Kidney epithelial cell (primary cell): ENCODE measurements around the gene NCKAP5. TPM values are rescaled to one million over a fixed set of nuclear protein-coding genes. Genes with fewer than 3 reads are reported as not detected.
"Not testable (repeated sequence)": the region's sequence is repeated elsewhere in the genome, so short reads cannot be mapped to it uniquely, and the experiment has no call there.

Source experiments
- DNase-seq: peaks from one replicate; pipeline ENCODE4 v3.0.0-alpha.2; 2010; ENCODE audit warnings: low read depth
- H3K27me3 ChIP-seq: 2 replicates; pipeline ENCODE4 v1.6.0; 2011; ENCODE audit warnings: low read length; ENCODE audit not compliant: control insufficient read depth, insufficient read depth
- H3K36me3 ChIP-seq: 2 replicates; pipeline ENCODE4 v1.5.1; 2011; ENCODE audit warnings: low read length; ENCODE audit not compliant: control insufficient read depth, insufficient read depth
- H3K4me3 ChIP-seq: 2 replicates; pipeline ENCODE4 v1.5.1; 2011; ENCODE audit warnings: low read depth, mild to moderate bottlenecking, control low read depth, low read length
- total RNA-seq: library from RNA; depleted of rRNA; stranded (reverse); fragments of >200 nt; gene quantifications from 2 replicates; pipeline ENCODE4 v1.2.3, GENCODE V29; 2015
- TF ChIP-seq, protein P1 (sequence below): IDR thresholded peaks from 2 replicates; pipeline ENCODE4 v1.5.1; 2011; ENCODE audit warnings: mild to moderate bottlenecking, moderate library complexity, low read length, control low read depth, inconsistent platforms; ENCODE audit not compliant: insufficient read depth, poor library complexity, severe bottlenecking

Gene NCKAP5
- total RNA-seq, 1 donor from 2014 or later = 0.33 TPM

- DNase-seq = no peak
- H3K36me3 ChIP-seq = no peaks in the 10 kb centered on the region
- no peak overlapping the region for H3K4me3 ChIP-seq
- TF ChIP-seq, protein P1, sequence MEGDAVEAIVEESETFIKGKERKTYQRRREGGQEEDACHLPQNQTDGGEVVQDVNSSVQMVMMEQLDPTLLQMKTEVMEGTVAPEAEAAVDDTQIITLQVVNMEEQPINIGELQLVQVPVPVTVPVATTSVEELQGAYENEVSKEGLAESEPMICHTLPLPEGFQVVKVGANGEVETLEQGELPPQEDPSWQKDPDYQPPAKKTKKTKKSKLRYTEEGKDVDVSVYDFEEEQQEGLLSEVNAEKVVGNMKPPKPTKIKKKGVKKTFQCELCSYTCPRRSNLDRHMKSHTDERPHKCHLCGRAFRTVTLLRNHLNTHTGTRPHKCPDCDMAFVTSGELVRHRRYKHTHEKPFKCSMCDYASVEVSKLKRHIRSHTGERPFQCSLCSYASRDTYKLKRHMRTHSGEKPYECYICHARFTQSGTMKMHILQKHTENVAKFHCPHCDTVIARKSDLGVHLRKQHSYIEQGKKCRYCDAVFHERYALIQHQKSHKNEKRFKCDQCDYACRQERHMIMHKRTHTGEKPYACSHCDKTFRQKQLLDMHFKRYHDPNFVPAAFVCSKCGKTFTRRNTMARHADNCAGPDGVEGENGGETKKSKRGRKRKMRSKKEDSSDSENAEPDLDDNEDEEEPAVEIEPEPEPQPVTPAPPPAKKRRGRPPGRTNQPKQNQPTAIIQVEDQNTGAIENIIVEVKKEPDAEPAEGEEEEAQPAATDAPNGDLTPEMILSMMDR = no peak
- no peaks in the 10 kb centered on the region for H3K27me3 ChIP-seq
These were observed 92.7 kb downstream of the NCKAP5 start for GRCh38 chr2:133475610-133476009.

DNA sequence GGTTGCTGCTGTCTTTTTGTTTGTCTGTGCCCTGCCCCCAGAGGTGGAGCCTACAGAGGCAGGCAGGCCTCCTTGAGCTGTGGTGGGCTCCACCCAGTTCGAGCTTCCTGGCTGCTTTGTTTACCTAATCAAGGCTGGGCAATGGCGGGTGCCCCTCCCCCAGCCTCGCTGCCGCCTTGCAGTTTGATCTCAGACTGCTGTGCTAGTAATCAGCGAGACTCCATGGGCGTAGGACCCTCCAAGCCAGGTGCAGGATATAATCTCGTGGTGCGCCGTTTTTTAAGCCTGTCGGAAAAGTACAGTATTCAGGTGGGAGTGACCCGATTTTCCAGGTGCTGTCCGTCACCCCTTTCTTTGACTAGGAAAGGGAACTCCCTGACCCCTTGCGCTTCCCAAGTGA lies 97.8 kb downstream of the NCKAP5 start:
- not testable (repeated sequence) for DNase-seq, H3K27me3 ChIP-seq, H3K36me3 ChIP-seq, H3K4me3 ChIP-seq

GRCh38 chr2:133462811-133463210 lies 105.5 kb downstream of the NCKAP5 start:
- TF ChIP-seq, protein P1 = no peak
- DNase-seq = no peak
- H3K36me3 ChIP-seq = no peaks in the 10 kb centered on the region
- no peak overlapping the region for H3K4me3 ChIP-seq
- H3K27me3 ChIP-seq = no peaks in the 10 kb centered on the region

GRCh38 chr2:133461484-133461883 lies 106.8 kb downstream of the NCKAP5 start:
- Histone ChIP-seq H3K4me3 (no peak overlapping the region), H3K36me3 (no peaks in the 10 kb centered on the region), H3K27me3 (no peaks in the 10 kb centered on the region)
- no peak for DNase-seq
- TF ChIP-seq, protein P1 = no peak

GRCh38 chr2:133459590-133459989 lies 108.7 kb downstream of the NCKAP5 start:
- no peaks in the 10 kb centered on the region for H3K36me3 ChIP-seq
- no peak for DNase-seq
- no peaks in the 10 kb centered on the region for H3K27me3 ChIP-seq
- TF ChIP-seq, protein P1 = no peak
- no peak overlapping the region for H3K4me3 ChIP-seq

- H3K4me3 ChIP-seq = no peak overlapping the region
- H3K27me3 ChIP-seq = no peaks in the 10 kb centered on the region
- TF ChIP-seq, protein P1 = no peak
- H3K36me3 ChIP-seq = no peaks in the 10 kb centered on the region
- DNase-seq = no peak
These were observed 110.0 kb downstream of the NCKAP5 start for GRCh38 chr2:133458280-133458679.
